Measurements from ENCODE around the gene PDE4C. TPM values are rescaled to one million over a fixed set of nuclear protein-coding genes. Genes with fewer than 3 reads are reported as not detected.

Gene PDE4C
- total RNA-seq, 1 experiment from 2014 or later, result 1.8 TPM

GRCh38 chr19:18262144-18262543 is 35.9 kb upstream of the PDE4C start:
- Histone ChIP-seq H3K9me3 (ENCODE audit: low read length) (no peaks in the 10 kb centered on the region), H3K9ac (ENCODE audit: low read length) (no peak overlapping the region), H2AFZ (ENCODE audit: low read length) (no peak overlapping the region), H3K4me2 (ENCODE audit: low read length) (no peak overlapping the region), H4K20me1 (ENCODE audit: low read length) (no peaks in the 10 kb centered on the region), H3K36me3 (ENCODE audit: low read depth, low read length) (no peaks in the 10 kb centered on the region), H3K27me3 (ENCODE audit: low read length) (no peaks in the 10 kb centered on the region), H3K9me2 (replicated peaks; ENCODE audit: low read length) (no peaks in the 10 kb centered on the region), H3K4me3 (ENCODE audit: low read length) (no peak overlapping the region), H3K4me1 (ENCODE audit: insufficient read depth, low read length) (no peaks in the 10 kb centered on the region), H3F3A (ENCODE audit: low read length, unreplicated experiment) (no peaks in the 10 kb centered on the region), H3K27ac (ENCODE audit: low read length) (no peak overlapping the region), H3K79me2 (ENCODE audit: low read length) (no peaks in the 10 kb centered on the region)
- BruUV-seq (replicated peaks), result no TSS peak
- POLR2A ChIA-PET (ENCODE audit: unreplicated experiment), result no interaction called here
- CTCF ChIA-PET, result no interaction called here
- ATAC-seq, result no peak
- DNase-seq, result no peak
- intact Hi-C loops (cut with micrococcal nuclease), result no loop called here
- TF ChIP-seq EZH2phosphoT487 (IDR thresholded peaks at IDR 0.05; ENCODE audit: borderline replicate concordance, low read length) (no peak), EZH2 (IDR thresholded peaks at IDR 0.05; ENCODE audit: low read length, unreplicated experiment) (no peak), CTCF (conservative IDR thresholded peaks at IDR 0.05; ENCODE audit: low read depth, low read length) (no peak)

DNA sequence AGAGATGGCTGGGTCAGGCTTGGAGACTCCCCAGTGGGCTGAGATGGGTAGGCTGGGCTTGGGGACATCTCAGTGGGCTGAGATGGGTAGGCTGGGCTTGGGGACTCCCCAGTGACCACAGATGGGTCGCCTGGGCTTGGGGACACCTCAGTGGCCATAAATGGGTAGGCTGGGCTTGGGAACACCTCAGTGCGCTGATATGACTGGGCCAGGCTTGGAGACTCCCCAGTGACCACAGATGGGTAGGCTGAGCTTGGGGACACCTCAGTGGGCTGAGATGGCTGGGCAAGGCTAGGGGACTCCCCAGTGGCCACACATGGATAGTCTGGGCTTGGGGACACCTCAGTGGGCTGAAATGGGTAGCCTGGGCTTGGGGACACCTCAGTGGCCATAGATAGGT is 35.2 kb upstream of the PDE4C start:
- H3K4me1 ChIP-seq (ENCODE audit: insufficient read depth, low read length), result no peaks in the 10 kb centered on the region
- H3K4me2 ChIP-seq (ENCODE audit: low read length), result no peak overlapping the region
- ChIA-PET POLR2A (ENCODE audit: unreplicated experiment) (no interaction called here), CTCF (no interaction called here)
- no peaks in the 10 kb centered on the region for H3K36me3 ChIP-seq (ENCODE audit: low read depth, low read length)
- DNase-seq (no peak), ATAC-seq (no peak)
- H3K9ac ChIP-seq (ENCODE audit: low read length), result no peak overlapping the region
- intact Hi-C loops (cut with micrococcal nuclease), result no loop called here
- H3K27me3 ChIP-seq (ENCODE audit: low read length), result no peaks in the 10 kb centered on the region
- no peaks in the 10 kb centered on the region for H3K79me2 ChIP-seq (ENCODE audit: low read length)
- no peak overlapping the region for H2AFZ ChIP-seq (ENCODE audit: low read length)
- TF ChIP-seq EZH2phosphoT487 (IDR thresholded peaks at IDR 0.05; ENCODE audit: borderline replicate concordance, low read length) (no peak), EZH2 (IDR thresholded peaks at IDR 0.05; ENCODE audit: low read length, unreplicated experiment) (no peak)
- no peaks in the 10 kb centered on the region for H3K9me3 ChIP-seq (ENCODE audit: low read length)
- no peaks in the 10 kb centered on the region for H3F3A ChIP-seq (ENCODE audit: low read length, unreplicated experiment)
- no peak overlapping the region for H3K27ac ChIP-seq (ENCODE audit: low read length)
- H4K20me1 ChIP-seq (ENCODE audit: low read length), result no peaks in the 10 kb centered on the region
- no peaks in the 10 kb centered on the region for H3K9me2 ChIP-seq (replicated peaks; ENCODE audit: low read length)
- no peak overlapping the region for H3K4me3 ChIP-seq (ENCODE audit: low read length)
- BruUV-seq (replicated peaks), result no TSS peak

GRCh38 chr19:18259893-18260292 is 33.7 kb upstream of the PDE4C start:
- Histone ChIP-seq H3K9me3 (ENCODE audit: low read length) (no peaks in the 10 kb centered on the region), H3K9ac (ENCODE audit: low read length) (no peak overlapping the region), H2AFZ (ENCODE audit: low read length) (no peak overlapping the region), H3K4me1 (ENCODE audit: insufficient read depth, low read length) (no peaks in the 10 kb centered on the region; the same call in 1 of the 2 replicates), H3K27ac (ENCODE audit: low read length) (no peak overlapping the region), H3K27me3 (ENCODE audit: low read length) (no peaks in the 10 kb centered on the region), H3K9me2 (replicated peaks; ENCODE audit: low read length) (no peaks in the 10 kb centered on the region), H4K20me1 (ENCODE audit: low read length) (no peaks in the 10 kb centered on the region), H3F3A (ENCODE audit: low read length, unreplicated experiment) (no peaks in the 10 kb centered on the region), H3K79me2 (ENCODE audit: low read length) (no peaks in the 10 kb centered on the region), H3K36me3 (ENCODE audit: low read depth, low read length) (no peaks in the 10 kb centered on the region), H3K4me2 (ENCODE audit: low read length) (no peak overlapping the region), H3K4me3 (ENCODE audit: low read length) (no peak overlapping the region)
- ATAC-seq (no peak), DNase-seq (no peak)
- intact Hi-C loops (cut with micrococcal nuclease), result no loop called here
- TF ChIP-seq CTCF (conservative IDR thresholded peaks at IDR 0.05; ENCODE audit: low read depth, low read length) (no peak), EZH2 (IDR thresholded peaks at IDR 0.05; ENCODE audit: low read length, unreplicated experiment) (no peak), EZH2phosphoT487 (IDR thresholded peaks at IDR 0.05; ENCODE audit: borderline replicate concordance, low read length) (no peak)
- ChIA-PET CTCF (no interaction called here), POLR2A (ENCODE audit: unreplicated experiment) (no interaction called here)
- BruUV-seq (replicated peaks), result no TSS peak

Measured in PC-3 (cell line).